Amygdala (tissue), 56 donors: ENCODE measurements around the gene PRPF6.

Experiments
- DNase-seq, 56 donors: peaks; one replicate each; lab custom pipeline; 2025; lab: John Stamatoyannopoulos, UW

The PRPF6 gene

DNA sequence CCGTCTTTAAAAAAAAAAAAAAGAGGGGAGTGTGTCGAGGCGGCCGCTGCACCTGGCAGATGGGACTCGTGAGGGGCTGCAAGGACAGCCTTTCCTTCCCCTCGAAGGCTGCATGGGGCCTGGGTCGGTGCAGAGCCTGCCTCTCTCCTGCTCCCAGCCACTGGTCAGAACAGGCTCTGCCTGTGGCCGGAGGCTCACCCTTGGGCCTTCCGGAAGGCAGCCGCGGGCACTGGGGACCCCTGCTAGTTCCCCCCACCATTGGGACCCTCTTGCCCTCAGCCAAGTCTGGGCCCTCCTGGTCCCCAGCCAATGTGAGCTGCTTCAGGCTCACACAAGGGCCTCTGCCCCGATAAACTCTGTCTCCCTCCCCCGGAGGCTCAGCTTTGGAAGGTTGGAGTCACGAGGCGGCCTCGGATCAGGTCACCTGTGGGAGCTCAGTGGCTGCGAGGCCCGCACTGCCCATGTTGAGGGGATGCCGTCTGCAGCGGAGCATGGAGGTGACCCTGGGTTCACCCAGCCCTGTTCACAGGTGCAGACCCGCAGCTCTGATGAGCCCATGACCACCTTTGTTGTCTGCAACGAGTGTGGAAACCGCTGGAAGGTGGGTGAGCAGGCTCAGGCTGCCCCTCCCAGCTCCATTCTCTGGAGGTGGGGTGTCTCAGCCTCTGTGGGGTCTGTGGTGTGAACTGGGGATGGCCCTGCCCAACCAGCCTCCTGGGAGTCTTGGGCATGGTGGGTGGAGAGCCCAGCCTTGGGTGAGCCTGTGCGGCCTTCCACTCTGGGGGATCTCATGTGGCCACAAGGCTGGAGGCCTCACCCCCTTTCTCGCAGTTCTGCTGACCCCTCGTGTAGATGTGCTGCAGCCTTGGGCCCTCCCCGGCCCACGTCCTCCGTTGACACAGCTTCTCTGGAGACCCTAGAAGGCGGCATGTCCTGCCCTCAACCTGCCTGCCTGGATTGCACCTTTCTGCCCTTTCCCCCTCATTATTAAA lies 90.7 kb downstream of the PRPF6 start:
- no peak for DNase-seq

DNA sequence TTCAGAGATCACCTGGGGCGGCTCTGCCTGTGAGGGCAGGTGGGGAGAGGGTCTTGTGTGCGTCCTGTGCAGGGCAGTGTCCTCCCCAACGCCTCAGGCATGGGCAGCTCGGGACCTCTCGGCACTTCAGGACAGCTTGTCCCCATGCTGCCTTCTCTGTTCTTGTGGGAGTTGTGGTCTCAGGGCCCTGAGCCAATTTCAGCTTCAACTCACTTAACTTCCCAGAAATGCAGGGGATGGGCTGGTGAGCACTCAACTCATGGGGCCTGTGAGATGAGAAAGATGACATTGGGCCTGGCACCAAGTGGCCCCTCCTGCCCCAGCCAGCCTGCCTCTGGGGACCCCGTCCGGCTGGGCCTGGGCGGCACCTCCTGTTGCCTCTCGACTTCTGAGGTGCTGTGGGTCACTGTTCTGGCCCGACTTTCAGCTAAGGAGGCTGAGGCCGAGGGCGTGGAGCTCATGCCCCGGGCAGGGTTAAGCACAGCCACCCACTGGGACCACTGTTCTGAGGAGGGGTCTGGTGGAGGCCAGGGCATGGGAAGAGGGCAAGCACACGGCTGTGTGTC lies 91.6 kb downstream of the PRPF6 start:
- no peak for DNase-seq

DNA sequence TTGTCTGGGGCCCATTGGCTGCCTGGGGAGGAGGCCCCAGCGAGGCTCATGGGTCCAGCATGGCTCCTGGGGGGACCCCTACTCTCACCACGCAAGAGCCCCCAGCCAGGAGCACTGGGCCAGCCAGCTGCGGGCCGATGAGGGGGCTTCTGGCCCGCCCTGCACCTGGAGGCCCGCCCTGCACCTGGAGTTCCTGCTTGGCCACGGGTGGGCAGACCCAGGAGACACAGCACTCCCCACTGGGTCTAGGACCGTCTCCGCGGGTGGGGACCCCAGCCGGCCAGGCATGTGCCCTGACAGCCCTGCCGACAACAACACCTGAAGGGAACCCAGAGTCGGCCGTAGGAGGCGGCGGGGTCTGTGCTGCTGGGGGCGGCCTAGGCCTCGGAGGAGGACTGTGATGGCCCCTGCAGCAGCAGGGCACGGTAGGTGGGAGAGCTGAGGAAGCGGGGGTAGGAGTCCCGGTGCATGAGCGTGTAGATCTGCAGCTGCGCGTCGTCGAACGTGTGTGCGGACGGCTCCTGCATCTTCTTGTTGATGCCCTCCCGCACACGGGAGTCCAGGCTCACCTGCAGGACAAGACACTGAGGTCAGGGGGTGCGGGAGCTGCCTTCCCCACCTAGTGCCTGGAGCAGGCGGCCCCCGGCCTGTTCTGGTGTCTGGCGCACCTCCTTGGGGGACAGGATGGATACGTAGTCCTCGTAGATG lies 92.7 kb downstream of the PRPF6 start:
- DNase-seq = no peak

DNA sequence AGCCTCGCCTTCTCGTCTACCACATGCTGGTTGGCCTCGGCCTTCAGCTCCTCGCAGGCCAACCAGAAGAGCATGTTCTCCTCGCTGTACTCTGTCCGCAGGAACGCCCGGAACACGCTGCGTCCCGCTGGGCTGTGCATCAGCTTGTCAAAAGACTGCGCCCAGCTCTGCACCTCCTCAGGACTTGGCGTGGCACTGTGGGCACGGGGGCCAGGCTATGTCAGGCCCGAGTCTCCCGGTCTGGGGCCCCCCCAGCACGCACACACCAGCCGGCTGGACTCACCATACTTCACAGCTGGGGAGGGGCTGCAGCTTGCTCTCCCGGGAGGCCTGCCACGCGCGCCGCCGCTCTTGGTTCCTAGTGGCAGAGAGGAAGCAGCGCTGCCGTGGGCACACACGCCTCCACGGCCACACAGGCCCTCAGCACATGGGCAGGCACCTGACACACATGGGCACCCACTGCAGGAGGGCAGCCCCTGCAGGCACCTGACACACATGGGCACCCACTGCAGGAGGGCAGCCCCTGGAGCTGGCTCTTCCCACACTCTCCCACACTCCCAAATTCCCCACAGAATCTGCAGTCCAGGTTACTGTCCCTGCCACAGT lies 93.4 kb downstream of the PRPF6 start:
- DNase-seq = no peak

DNA sequence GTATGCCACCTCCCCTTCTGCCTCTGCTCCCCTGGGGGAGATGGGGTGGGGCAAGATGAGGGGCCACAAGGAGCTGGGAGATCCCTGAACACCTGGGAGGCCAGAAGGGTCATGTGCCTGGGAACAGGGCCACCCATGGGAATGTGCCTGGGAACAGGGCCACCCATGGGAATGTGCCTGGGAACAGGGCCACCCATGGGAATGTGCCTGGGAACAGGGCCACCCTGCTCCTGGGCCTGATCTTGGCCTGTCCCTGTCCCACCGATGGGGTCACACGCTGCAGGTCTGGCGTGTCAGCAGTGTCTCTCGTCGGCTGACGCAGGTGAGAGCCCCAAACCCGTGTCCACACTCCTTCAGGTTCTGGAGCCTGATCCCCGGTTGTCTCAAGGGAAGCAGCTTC lies 94.0 kb downstream of the PRPF6 start:
- no peak for DNase-seq

DNA sequence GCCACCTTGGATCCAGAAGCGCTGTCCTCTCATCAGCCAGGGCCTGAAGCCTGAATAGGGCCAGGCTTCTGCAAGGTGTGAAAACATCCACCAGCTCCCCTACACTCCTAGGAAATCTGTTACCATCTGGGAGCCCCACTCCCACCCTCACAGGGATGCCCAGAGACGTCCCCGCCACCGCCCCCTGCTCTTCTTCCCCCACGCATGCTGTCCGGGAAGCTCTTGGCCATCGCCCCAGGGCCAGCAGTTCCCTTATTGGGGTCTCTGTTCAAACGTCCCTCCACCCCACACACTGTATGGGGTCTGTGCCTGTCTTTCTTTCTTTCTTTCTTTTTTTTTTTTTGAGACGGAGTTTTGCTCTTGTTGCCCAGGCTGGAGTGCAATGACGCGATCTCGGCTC lies 94.6 kb downstream of the PRPF6 start:
- no peak for DNase-seq

DNA sequence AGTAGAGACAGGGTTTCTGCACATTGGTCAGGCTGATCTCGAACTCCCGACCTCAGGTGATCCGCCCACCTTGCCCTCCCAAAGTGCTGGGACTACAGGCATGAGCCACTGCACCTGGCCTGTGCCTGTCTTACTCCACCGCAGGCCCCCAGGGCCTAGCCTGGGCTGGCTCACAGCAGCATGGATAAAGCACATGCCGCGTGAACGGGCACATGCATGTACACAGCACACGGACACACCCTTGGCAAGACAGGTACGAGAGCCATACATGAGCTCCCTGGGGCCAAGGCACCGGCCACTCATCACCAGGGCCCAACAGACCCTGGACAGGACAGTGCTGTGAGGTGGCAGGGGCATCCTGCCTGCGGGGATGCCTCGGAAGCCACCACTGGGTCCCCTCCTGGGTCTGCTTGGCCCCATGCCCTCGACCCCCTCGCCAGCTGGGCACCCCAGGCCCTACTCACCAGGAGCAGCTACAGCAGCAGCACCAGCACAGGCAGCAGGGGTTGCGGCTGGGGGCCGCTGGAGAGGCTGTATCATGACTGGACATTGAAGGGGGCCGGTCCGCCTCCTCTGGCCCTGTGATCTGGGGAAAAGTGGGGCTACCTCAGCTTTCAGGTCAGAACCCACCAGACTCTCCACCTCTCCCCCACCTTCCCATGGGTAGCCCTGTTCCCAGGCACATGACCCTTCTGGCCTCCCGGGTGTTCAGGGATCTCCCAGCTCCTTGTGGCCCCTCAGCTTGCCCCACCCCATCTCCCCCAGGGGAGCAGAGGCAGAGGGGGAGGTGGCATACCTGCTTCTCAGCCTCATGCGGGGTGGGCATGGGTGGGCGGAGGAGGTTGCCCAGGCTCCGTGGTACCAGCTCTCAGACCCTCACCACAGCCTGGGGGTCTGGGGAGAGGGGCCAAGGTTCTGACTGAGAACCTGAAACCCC lies 95.4 kb downstream of the PRPF6 start:
- no peak for DNase-seq

DNA sequence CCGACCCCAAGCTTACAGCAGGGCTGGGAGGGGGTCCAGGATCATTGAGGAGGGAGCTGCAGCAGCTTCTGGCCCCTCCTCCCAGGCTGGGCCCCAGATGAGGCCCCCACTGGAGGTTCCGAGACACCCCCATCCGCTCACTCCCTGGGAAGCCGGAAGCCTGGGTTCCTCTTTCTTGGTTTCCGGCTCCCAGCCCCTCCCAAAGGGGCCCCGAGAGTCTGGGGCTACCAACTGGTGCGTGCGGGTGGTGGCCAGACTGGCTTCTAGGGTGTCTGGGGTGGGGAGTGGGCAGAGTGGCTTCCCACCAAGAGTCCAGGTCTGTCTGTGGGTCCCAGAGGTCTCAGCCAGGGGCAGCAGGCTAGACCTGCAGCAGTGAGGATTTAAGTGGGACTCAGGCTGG lies 96.2 kb downstream of the PRPF6 start:
- peak in 5 of 56 donors; percentile 7 to 35 (median 23) for DNase-seq

DNA sequence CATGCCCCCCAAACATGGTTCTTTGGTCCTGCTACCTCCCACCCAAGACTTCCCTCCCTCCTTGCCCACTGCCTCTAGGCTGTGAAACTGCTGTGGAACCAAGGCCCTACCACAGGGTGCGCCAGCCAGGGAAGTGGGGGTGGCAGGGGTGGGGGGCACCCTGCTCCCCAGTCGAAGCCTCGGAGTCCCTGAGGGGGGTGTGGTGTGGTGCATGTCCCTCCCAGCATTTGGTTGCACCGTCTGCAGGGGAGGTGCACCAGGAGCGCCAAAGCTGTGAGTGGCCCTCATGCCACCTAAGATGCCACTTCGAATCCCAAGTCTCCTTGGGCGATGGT lies 96.6 kb downstream of the PRPF6 start:
- no peak for DNase-seq

DNA sequence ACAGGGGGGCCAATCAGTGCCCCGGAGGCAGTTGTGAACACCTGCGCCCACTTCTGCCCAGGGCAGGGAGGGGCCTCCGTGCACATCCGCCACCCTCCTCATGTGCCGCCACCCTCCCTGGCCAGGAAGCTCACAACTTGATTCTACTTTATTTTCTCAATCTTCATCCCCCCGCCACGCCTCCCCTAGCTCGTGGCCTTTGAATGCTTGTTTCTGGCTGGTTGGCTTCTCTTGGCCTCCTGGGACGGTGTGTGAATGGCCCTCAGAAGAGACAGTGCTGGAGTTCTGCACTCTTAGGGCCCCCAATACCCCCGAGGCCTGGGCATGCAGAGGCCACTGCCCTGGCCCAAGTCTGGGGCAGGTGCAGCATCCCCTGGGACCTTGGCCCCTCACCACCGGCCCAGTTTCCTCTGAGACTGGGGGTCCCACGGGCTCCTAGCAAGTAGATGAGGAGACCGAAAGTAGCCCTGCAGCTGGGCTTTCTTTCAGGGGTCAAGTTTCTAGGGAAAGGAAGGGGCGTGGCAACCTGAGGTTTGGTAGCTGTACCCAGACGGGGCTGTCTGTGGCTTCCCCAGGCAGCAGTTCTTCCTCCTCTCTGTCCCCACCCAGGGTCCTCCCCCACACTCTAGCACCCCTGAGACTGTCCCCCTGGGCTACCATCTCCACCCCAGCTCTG lies 97.1 kb downstream of the PRPF6 start:
- peak in 1 of 56 donors; percentile 5 for DNase-seq

DNA sequence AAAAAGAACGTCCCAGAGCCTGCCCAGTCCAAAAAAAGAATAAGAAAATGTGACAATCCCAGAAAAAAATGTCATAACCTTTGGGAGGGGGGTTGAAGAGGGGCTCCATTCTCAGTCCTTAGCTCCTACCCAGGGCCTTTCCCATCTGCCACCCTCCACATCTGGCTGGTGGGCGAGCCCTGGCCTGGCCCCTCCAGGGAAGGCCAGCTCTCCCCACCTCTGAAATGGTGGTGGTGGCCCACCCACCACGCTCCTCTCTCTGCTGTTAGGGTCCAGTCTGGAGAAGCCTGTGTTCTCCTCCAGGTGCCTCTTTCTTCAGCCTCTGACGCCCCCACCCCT lies 98.0 kb downstream of the PRPF6 start:
- no peak for DNase-seq

DNA sequence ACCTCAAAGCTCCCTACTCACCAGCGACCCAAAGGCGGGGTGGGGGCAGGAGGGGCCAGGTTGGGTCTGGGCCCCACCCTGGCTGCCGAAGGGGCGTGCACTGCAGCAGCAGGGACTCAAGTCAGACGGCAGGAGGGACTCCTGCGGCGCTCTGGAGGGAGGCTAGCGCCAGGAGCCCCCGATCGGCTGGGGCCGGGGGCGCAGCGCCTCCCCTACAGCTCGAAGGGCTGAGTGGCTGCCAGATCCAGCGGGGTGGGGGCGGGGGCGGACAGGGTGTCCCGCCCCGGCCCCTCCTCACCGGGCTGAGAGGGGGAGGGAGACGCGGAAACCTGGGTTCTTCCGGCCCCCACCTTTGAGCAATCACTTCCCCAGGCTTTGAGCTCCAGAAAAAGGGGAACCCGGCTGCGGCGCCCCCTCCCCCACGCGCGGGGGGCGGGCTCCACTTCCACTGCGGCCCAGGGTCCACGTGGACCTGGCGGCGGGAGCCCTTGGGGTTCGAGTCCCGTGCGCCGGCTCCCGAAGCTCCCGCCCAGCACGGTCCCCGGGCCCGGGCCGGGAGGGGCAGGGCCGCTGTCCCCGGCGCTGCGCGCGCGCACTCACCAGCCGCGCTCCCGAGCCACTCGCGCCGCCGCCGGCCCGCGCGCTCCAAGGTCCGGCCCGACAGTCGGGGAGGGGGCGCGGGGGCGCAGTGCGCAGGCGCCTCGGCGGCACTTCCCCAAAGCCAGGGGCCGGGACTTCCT lies 98.5 kb downstream of the PRPF6 start, which contains the start of gene RGS19:
Gene RGS19 (minus strand): TSS at position 246 of the 740 bp plus-strand sequence. CDS start 2,632 bp downstream, outside the sequence.
- peak in 33 of 56 donors; percentile 26 to 78 (median 60) for DNase-seq

DNA sequence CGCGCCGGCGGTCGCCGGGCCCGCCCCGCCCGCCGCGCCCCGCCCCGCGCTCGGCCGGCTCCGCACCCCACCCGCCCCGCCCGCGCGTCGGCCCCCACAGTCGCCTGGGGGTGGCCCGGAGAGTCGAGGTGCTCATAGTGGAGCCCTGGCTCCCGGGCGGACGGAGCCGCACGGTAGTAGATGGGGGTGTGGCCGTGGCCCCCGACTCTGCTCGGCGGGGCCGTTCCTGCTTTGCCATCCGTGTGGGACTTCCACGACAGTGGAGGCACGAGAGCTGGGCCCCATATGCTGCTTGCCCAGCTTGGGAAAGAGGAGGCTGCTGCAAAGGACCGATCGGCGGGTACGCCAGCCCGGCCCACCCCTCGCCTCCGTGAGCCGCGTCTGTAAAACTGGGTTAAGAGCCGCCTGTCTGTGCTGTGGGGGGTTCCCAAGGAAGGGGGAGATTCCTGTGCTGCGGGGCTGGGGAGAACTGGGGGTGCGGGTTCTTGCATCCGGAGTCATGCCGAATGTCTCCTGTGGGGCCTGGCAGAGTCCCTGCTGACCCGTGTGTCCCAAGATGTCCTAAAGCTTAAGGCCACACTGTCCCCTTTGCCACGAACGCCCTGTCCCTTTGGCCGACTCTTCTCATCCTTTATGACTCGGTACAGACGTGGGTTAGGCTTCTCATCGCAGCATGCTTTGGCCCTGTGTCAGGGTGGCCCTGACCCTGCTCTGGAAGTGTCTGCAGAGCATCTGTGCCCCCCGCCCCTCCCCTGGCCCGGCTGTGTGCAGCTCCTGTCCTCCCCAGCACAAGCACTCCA lies 99.3 kb downstream of the PRPF6 start, which contains the start of gene OPRL1:
Gene OPRL1 (plus strand): TSS at position 70 of the 800 bp plus-strand sequence. CDS start 12,639 bp downstream, outside the sequence.
- peak in 3 of 56 donors; percentile 38 to 64 (median 56) for DNase-seq

DNA sequence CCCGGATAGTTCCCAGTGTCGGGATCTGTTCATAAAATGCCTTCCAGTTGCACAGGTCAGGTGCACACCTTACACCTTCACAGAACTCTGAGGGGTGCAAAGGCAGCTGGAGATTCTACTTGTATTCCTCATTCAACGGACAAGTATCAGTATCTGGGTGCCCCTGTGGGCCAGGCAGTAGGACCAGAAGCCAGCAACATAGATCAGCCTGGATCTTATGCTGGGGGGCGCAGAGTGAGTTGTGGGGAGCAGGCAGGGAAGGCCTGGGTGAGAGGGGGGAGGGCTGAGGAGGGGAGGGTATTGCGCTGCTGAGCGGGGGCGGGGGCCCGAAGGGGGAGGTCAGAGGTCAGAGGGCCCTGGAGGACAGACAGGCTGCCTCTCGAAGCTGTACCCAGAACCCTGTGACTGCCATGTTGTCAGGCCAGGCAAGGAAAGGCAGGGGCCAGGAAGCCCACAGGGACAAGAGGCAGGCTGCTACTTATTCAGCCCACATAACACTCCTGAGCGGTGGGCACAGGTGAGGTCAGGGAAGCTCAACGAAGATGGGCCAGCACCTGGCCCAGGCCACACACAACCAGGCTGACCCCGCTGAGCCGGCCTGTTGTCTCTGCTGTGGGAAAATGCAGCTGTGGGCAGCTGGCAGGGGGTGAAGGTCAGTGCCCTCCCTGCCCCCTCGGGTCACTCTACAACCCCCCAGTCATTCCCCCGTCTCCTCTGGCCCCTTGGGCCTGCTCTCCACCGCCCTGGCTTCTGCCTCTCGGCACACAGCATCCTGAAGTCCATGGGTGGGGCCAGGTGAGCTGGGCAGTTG lies 100.1 kb downstream of the PRPF6 start:
- DNase-seq = no peak

DNA sequence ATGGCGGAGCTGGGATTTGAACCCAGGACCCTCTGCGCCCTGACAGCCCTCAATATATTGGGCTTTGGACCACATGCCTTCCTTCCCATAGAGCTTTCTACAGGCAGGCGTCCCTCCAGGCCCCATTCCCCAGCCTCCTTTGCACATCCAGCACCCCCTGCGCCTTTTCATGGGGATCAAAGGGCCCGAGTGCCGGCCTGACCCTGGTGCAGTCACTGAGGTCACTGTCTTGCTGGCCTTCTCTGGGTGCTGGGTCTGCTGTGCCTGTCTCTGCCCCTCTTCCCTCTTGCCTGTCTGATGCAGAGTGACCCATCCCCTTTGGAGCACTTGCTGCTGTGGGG lies 100.7 kb downstream of the PRPF6 start:
- DNase-seq = no peak

DNA sequence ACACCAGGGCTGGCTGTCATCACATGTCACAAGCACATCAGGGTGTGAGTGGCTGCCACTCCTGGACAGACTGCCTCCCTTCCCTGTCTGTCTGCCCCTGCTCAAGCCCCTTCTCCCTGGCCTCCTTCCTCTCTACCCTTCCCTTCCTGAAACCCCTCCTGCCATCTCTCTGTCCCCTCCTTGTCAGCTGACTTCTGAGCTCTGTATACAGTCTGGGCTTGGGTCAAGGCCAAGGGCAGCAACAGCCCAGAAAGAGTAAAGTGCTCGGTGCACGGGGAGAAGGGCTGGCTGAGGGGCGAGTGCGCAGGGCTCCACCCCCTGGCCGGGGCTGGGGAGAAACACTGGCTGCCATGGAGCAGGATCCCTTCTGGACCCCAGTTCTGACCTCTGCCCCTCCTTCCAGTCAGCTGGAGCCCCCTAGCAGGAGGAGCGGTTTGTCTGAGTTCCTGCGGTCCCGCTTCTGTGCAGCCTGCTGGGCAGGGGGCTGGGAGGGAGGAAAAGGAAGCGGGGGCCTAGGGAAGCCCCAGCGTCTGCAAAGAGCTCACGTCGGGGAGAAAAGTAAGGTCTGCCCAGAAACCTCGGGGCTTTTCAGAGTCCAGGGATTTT lies 101.3 kb downstream of the PRPF6 start:
- no peak for DNase-seq
